ENCODE data around the gene MPC1.
A peak's percentile ranks its signal among the peaks of the same experiment; 100 is the strongest.
"Not testable (repeated sequence)": the region's sequence is repeated elsewhere in the genome, so short reads cannot be mapped to it uniquely, and the experiment has no call there.

Gene MPC1

DNA sequence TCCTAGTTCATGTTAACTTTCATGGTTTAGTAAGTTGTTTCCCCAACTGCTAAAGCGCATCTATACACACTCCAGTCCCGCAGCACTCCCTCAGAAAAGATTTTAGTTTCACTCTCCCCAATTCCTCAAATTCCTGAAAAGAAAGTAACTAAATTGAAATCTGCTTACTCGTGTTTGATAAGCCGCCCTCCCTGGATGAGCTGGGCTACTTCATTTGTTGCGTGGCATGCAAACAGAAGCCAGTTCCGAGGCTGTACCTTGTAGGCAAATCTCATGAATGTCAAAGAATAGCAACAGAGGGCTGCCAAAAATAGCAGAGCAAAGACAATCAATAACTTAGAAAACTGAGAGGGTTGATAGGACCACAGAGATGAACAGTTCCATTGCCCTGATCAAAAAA, 16.9 kb downstream of the MPC1 start:
- Histone ChIP-seq H3K27ac (ENCODE audit: low read length, poor library complexity, severe bottlenecking) (no peak overlapping the region), H3K4me3 (ENCODE audit: insufficient read depth in 1 of 2, low read depth in 1 of 2, low read length in 2 of 2) (no peak overlapping the region), H3K79me1 (replicated peaks; ENCODE audit: low read length, poor library complexity, severe bottlenecking) (no peaks in the 10 kb centered on the region), H3K9ac (ENCODE audit: low read length) (no peak overlapping the region), H2BK12ac (ENCODE audit: low read length in 2 of 2) (no peak overlapping the region), H2AFZ (ENCODE audit: low read depth, low read length) (no peak overlapping the region), H2BK5ac (ENCODE audit: low read depth, low read length, poor library complexity, severe bottlenecking) (no peak overlapping the region), H3K4ac (ENCODE audit: low read depth in 1 of 2, low read length in 2 of 2) (no peak overlapping the region), H4K8ac (ENCODE audit: low read length) (no peak overlapping the region), H3K4me1 (ENCODE audit: control insufficient read depth, insufficient read depth, low read depth, low read length) (no peaks in the 10 kb centered on the region), H3K18ac (ENCODE audit: low read depth in 1 of 2, low read length in 2 of 2) (no peak overlapping the region), H4K91ac (ENCODE audit: low read length) (no peak overlapping the region), H3K14ac (ENCODE audit: low read length in 2 of 2) (no peak overlapping the region), H2BK120ac (ENCODE audit: low read depth, low read length) (no peak overlapping the region), H3K23ac (ENCODE audit: low read length in 2 of 2) (no peak overlapping the region), H3K4me2 (ENCODE audit: low read length, poor library complexity, severe bottlenecking) (no peak overlapping the region), H3K9me3 (ENCODE audit: control insufficient read depth, low read length) (no peaks in the 10 kb centered on the region), H3K36me3 (ENCODE audit: control insufficient read depth in 1 of 2, insufficient read depth in 2 of 2, low read depth in 1 of 2, low read length in 2 of 2) (peaks cover 0 to 3% of the 10 kb centered on the region in 2 experiments), H2BK15ac (ENCODE audit: low read depth, poor library complexity, severe bottlenecking) (no peak overlapping the region), H2AK5ac (ENCODE audit: low read length, severe bottlenecking) (no peak overlapping the region), H3K27me3 (ENCODE audit: control insufficient read depth in 1 of 2, insufficient read depth in 1 of 2, low read length in 2 of 2) (no peaks in the 10 kb centered on the region)
- DNase-seq: no peak
- 83% methylated on average over 6 of the region's 6 CpGs for WGBS

- no peak overlapping the region for H2BK15ac ChIP-seq (ENCODE audit: low read depth, poor library complexity, severe bottlenecking)
- no peaks in the 10 kb centered on the region for H3K9me3 ChIP-seq (ENCODE audit: control insufficient read depth, low read length)
- H3K9ac ChIP-seq (ENCODE audit: low read length): peak overlapping the region; percentile 42
- H4K91ac ChIP-seq (ENCODE audit: low read length): no peak overlapping the region
- H3K27ac ChIP-seq (ENCODE audit: low read length, poor library complexity, severe bottlenecking): no peak overlapping the region
- H3K4me3 ChIP-seq (ENCODE audit: insufficient read depth in 1 of 2, low read depth in 1 of 2, low read length in 2 of 2): no peak overlapping the region
- H3K14ac ChIP-seq (ENCODE audit: low read length in 2 of 2): no peak overlapping the region
- no peak overlapping the region for H3K23ac ChIP-seq (ENCODE audit: low read length in 2 of 2)
- 79% methylated on average over 1 of the region's 2 CpGs for WGBS
- no peak overlapping the region for H2BK120ac ChIP-seq (ENCODE audit: low read depth, low read length)
- H2BK5ac ChIP-seq (ENCODE audit: low read depth, low read length, poor library complexity, severe bottlenecking): no peak overlapping the region
- H3K36me3 ChIP-seq (ENCODE audit: control insufficient read depth in 1 of 2, insufficient read depth in 2 of 2, low read depth in 1 of 2, low read length in 2 of 2): peaks cover 0 to 3% of the 10 kb centered on the region in 2 experiments
- H2BK12ac ChIP-seq (ENCODE audit: low read length in 2 of 2): no peak overlapping the region
- H2AFZ ChIP-seq (ENCODE audit: low read depth, low read length): no peak overlapping the region
- no peak overlapping the region for H3K18ac ChIP-seq (ENCODE audit: low read depth in 1 of 2, low read length in 2 of 2)
- H2AK5ac ChIP-seq (ENCODE audit: low read length, severe bottlenecking): no peak overlapping the region
- H3K27me3 ChIP-seq (ENCODE audit: control insufficient read depth in 1 of 2, insufficient read depth in 1 of 2, low read length in 2 of 2): no peaks in the 10 kb centered on the region
- H3K4me2 ChIP-seq (ENCODE audit: low read length, poor library complexity, severe bottlenecking): no peak overlapping the region
- no peak overlapping the region for H4K8ac ChIP-seq (ENCODE audit: low read length)
- no peaks in the 10 kb centered on the region for H3K79me1 ChIP-seq (replicated peaks; ENCODE audit: low read length, poor library complexity, severe bottlenecking)
- no peak overlapping the region for H3K4ac ChIP-seq (ENCODE audit: low read depth in 1 of 2, low read length in 2 of 2)
- peaks cover 2% of the 10 kb centered on the region for H3K4me1 ChIP-seq (ENCODE audit: control insufficient read depth, insufficient read depth, low read depth, low read length)
- DNase-seq: peak; percentile 33
These were observed 17.5 kb downstream of the MPC1 start for GRCh38 chr6:166365221-166365620.

DNA sequence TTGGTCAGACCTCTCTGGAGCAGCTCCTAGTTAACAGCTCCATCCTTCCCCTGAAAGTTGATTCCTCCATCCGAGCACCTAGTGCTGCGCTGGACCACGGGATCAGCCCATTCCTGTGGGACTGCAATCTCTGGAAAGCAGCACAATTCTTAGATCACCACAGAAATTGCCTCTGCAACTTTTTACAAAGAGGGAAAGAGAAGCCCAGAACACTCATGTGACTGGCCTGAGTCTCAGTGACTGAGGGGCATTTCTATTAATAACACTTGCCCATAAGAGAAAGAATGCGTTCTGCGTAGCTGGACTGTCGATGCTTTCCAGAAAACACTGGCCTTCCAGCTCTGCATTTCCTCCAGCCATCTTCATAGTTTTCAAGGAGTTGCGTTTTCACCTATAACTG, 18.3 kb downstream of the MPC1 start:
- no peak overlapping the region for H2AK5ac ChIP-seq (ENCODE audit: low read length, severe bottlenecking)
- no peaks in the 10 kb centered on the region for H3K27me3 ChIP-seq (ENCODE audit: control insufficient read depth in 1 of 2, insufficient read depth in 1 of 2, low read length in 2 of 2)
- peak overlapping the region; percentile 42 for H3K9ac ChIP-seq (ENCODE audit: low read length)
- peaks cover 2% of the 10 kb centered on the region for H3K4me1 ChIP-seq (ENCODE audit: control insufficient read depth, insufficient read depth, low read depth, low read length)
- H3K79me1 ChIP-seq (replicated peaks; ENCODE audit: low read length, poor library complexity, severe bottlenecking): no peaks in the 10 kb centered on the region
- no peak overlapping the region for H2BK12ac ChIP-seq (ENCODE audit: low read length in 2 of 2)
- H3K4me2 ChIP-seq (ENCODE audit: low read length, poor library complexity, severe bottlenecking): no peak overlapping the region
- no peak overlapping the region for H4K91ac ChIP-seq (ENCODE audit: low read length)
- no peak overlapping the region for H2AFZ ChIP-seq (ENCODE audit: low read depth, low read length)
- no peak overlapping the region for H2BK120ac ChIP-seq (ENCODE audit: low read depth, low read length)
- no peak for DNase-seq
- no peak overlapping the region for H3K23ac ChIP-seq (ENCODE audit: low read length in 2 of 2)
- H4K8ac ChIP-seq (ENCODE audit: low read length): no peak overlapping the region
- H3K14ac ChIP-seq (ENCODE audit: low read length in 2 of 2): no peak overlapping the region
- no peak overlapping the region for H2BK15ac ChIP-seq (ENCODE audit: low read depth, poor library complexity, severe bottlenecking)
- no peak overlapping the region for H3K4ac ChIP-seq (ENCODE audit: low read depth in 1 of 2, low read length in 2 of 2)
- no peak overlapping the region for H3K27ac ChIP-seq (ENCODE audit: low read length, poor library complexity, severe bottlenecking)
- H3K4me3 ChIP-seq (ENCODE audit: insufficient read depth in 1 of 2, low read depth in 1 of 2, low read length in 2 of 2): no peak overlapping the region
- no peak overlapping the region for H3K18ac ChIP-seq (ENCODE audit: low read depth in 1 of 2, low read length in 2 of 2)
- H3K9me3 ChIP-seq (ENCODE audit: control insufficient read depth, low read length): no peaks in the 10 kb centered on the region
- 90% methylated on average over 7 of the region's 7 CpGs for WGBS
- peaks cover 0 to 3% of the 10 kb centered on the region in 2 experiments for H3K36me3 ChIP-seq (ENCODE audit: control insufficient read depth in 1 of 2, insufficient read depth in 2 of 2, low read depth in 1 of 2, low read length in 2 of 2)
- H2BK5ac ChIP-seq (ENCODE audit: low read depth, low read length, poor library complexity, severe bottlenecking): no peak overlapping the region

DNA sequence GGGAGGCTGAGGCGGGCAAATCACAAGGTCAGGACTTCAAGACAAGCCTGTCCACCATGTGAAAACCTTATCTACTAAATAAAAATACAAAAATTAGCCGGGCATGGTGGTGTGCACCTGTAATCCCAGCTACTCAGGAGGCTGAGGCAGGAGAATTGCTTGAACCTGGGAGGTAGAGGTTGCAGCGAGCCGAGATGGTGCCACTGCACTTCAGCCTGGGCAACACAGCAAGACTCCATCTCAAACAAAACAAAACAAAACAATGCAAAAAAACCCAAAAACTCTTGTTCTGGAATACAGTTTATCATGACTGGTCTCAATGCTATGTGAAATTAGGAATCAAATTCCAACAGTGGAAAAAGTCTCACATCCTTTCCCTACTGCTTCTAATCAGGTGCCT, 20.3 kb downstream of the MPC1 start:
- WGBS: 80% methylated on average over 1 of the region's 4 CpGs
- H3K4me1 ChIP-seq (ENCODE audit: control insufficient read depth, insufficient read depth, low read depth, low read length); H3K4ac ChIP-seq (ENCODE audit: low read depth in 1 of 2, low read length in 2 of 2); H3K79me1 ChIP-seq (replicated peaks; ENCODE audit: low read length, poor library complexity, severe bottlenecking); H2BK12ac ChIP-seq (ENCODE audit: low read length in 2 of 2); H3K4me2 ChIP-seq (ENCODE audit: low read length, poor library complexity, severe bottlenecking); H2BK5ac ChIP-seq (ENCODE audit: low read depth, low read length, poor library complexity, severe bottlenecking); H3K23ac ChIP-seq (ENCODE audit: low read length in 2 of 2); H3K18ac ChIP-seq (ENCODE audit: low read depth in 1 of 2, low read length in 2 of 2); H3K4me3 ChIP-seq (ENCODE audit: insufficient read depth in 1 of 2, low read depth in 1 of 2, low read length in 2 of 2); H3K9ac ChIP-seq (ENCODE audit: low read length); H2AFZ ChIP-seq (ENCODE audit: low read depth, low read length); H2BK15ac ChIP-seq (ENCODE audit: low read depth, poor library complexity, severe bottlenecking); H3K14ac ChIP-seq (ENCODE audit: low read length in 2 of 2); H2BK120ac ChIP-seq (ENCODE audit: low read depth, low read length); H3K36me3 ChIP-seq (ENCODE audit: control insufficient read depth in 1 of 2, insufficient read depth in 2 of 2, low read depth in 1 of 2, low read length in 2 of 2); H3K27ac ChIP-seq (ENCODE audit: low read length, poor library complexity, severe bottlenecking); H3K9me3 ChIP-seq (ENCODE audit: control insufficient read depth, low read length); DNase-seq; H2AK5ac ChIP-seq (ENCODE audit: low read length, severe bottlenecking); H4K8ac ChIP-seq (ENCODE audit: low read length); H4K91ac ChIP-seq (ENCODE audit: low read length); H3K27me3 ChIP-seq (ENCODE audit: control insufficient read depth in 1 of 2, insufficient read depth in 1 of 2, low read length in 2 of 2): not testable (repeated sequence)
